HepG2 (cell line): ENCODE results near the gene TUT7. TPM values are rescaled to one million over a fixed set of nuclear protein-coding genes. Genes with fewer than 3 reads are reported as not detected.

Experiments
- ATAC-seq: fragments of 200-7000 bp; cut with Tn5 transposase; 3 replicates; pipeline ENCODE4 v1.9.1; 2020; ENCODE audit warnings: mild to moderate bottlenecking, moderate library complexity
- BruUV-seq: library from RNA; stranded (reverse); fragments of 400-500 nt; replicated peaks from 2 replicates; lab custom pipeline; 2021; lab: Mats Ljungman, UMichigan
- CTCF ChIA-PET: fragments of 300-600 bp; formaldehyde crosslinking; extraction: SDS; loops from one replicate; lab custom pipeline; 2021; ENCODE audit warnings: low total read pairs, inconsistent platforms, low intra/inter-chr PET ratio; lab: Yijun Ruan, JAX
- POLR2A ChIA-PET: fragments of 350-600 bp; sonication (Branson Sonifier 250); formaldehyde crosslinking; loops from one replicate; lab custom pipeline; 2020; ENCODE audit warnings: antibody characterized with exemption, inconsistent platforms; lab: Yijun Ruan, JAX
- DNase-seq: peaks from one replicate; pipeline ENCODE4 v3.0.0-alpha.2; 2015; ENCODE audit warnings: low spot score
- FAIRE-seq: peaks from 3 replicates; lab custom pipeline; 2011; peaks lifted over from hg19 to GRCh38; lab: Jason Lieb, UNC
- H2AFZ ChIP-seq: one replicate; pipeline ENCODE4 v1.6.1; 2011; ENCODE audit warnings: low read length, inconsistent platforms
- H3K27ac ChIP-seq: fragments of 300-600 bp; 3 replicates; pipeline ENCODE4 v1.8.0; 2011; ENCODE audit warnings: mixed run types, mild to moderate bottlenecking, mixed read lengths, low read length, inconsistent platforms; ENCODE audit not compliant: insufficient read depth; ENCODE audit errors: extremely low read length
- H3K27me3 ChIP-seq, 2 experiments: fragments of 200-600 bp in 1 of 2; 2 replicates in 1 of 2; 3 replicates in 1 of 2; pipeline versions ENCODE4 v1.6.0 to v1.8.0; 2011; ENCODE audit warnings: low read length in 2 of 2, mild to moderate bottlenecking in 2 of 2, moderate library complexity in 2 of 2, inconsistent platforms in 1 of 2; ENCODE audit not compliant: insufficient read depth in 2 of 2, control insufficient read depth in 1 of 2
- H3K36me3 ChIP-seq, 2 experiments: fragments of 200-600 bp in 1 of 2; replicated peaks in 1 of 2; 2 replicates in 1 of 2; 3 replicates in 1 of 2; pipeline versions ENCODE4 v1.5.1 to v1.8.0; 2011; ENCODE audit warnings: low read length in 2 of 2, inconsistent platforms in 1 of 2; ENCODE audit not compliant: insufficient read depth in 2 of 2, control insufficient read depth in 1 of 2
- H3K4me1 ChIP-seq: 2 replicates; pipeline ENCODE4 v1.5.1; 2012; ENCODE audit warnings: low read length, inconsistent platforms; ENCODE audit not compliant: insufficient read depth
- H3K4me2 ChIP-seq: 2 replicates; pipeline ENCODE4 v1.6.0; 2011; ENCODE audit warnings: low read depth, low read length, inconsistent platforms
- H3K4me3 ChIP-seq, 3 experiments: fragments of 200-600 bp in 1 of 3; sonication (generic), shearing (Covaris generic) in 1 of 3; replicated peaks in 1 of 3; 2 replicates each; pipeline ENCODE4 v1.5.1; 2011 to 2016; ENCODE audit warnings: low read length in 3 of 3, inconsistent platforms in 2 of 3, low read depth in 2 of 3, mild to moderate bottlenecking in 2 of 3, control low read depth in 1 of 3, mixed read lengths in 1 of 3; ENCODE audit not compliant: insufficient read depth in 1 of 3
- H3K79me2 ChIP-seq: one replicate; pipeline ENCODE4 v1.6.1; 2011; ENCODE audit warnings: low read length, inconsistent platforms; ENCODE audit not compliant: insufficient read depth
- H3K9ac ChIP-seq: 2 replicates; pipeline ENCODE4 v1.6.0; 2011; ENCODE audit warnings: mild to moderate bottlenecking, low read depth, low read length, inconsistent platforms; ENCODE audit not compliant: insufficient read depth
- H3K9me3 ChIP-seq: 2 replicates; pipeline ENCODE4 v1.5.1; 2012; ENCODE audit warnings: mild to moderate bottlenecking, low read length
- H4K20me1 ChIP-seq: 2 replicates; pipeline ENCODE4 v1.6.0; 2011; ENCODE audit warnings: inconsistent platforms, mild to moderate bottlenecking, low read length, moderate library complexity; ENCODE audit not compliant: insufficient read depth
- HNRNPK ChIP-seq: fragments of 200-400 bp; formaldehyde crosslinking; IDR thresholded peaks from 2 replicates; pipeline ENCODE4 v1.6.1; 2018; ENCODE audit warnings: low read length, low read depth, moderate library complexity, mild to moderate bottlenecking; ENCODE audit not compliant: poor library complexity, severe bottlenecking
- MEIS2 ChIP-seq: sonication (generic); formaldehyde crosslinking; IDR thresholded peaks from 2 replicates; pipeline ENCODE4 v1.9.0; 2021; ENCODE audit warnings: mild to moderate bottlenecking, missing genetic modification reagents
- PITX1 ChIP-seq: sonication (generic); formaldehyde crosslinking; IDR thresholded peaks from 2 replicates; pipeline ENCODE4 v1.5.1; 2020; ENCODE audit warnings: mild to moderate bottlenecking, missing genetic modification reagents
- RFX1 ChIP-seq: fragments of 450-650 bp; IDR thresholded peaks from 2 replicates; pipeline ENCODE4 v1.6.1; 2017
- ZBTB39 ChIP-seq: sonication (generic); formaldehyde crosslinking; IDR thresholded peaks from 2 replicates; pipeline ENCODE4 v1.5.0; 2020; ENCODE audit warnings: missing genetic modification reagents
- ZBTB44 ChIP-seq: sonication (generic); formaldehyde crosslinking; IDR thresholded peaks from 2 replicates; pipeline ENCODE4 v1.4.0; 2020; ENCODE audit warnings: missing genetic modification reagents
- ZBTB46 ChIP-seq: sonication (generic); formaldehyde crosslinking; IDR thresholded peaks from 2 replicates; pipeline ENCODE4 v1.4.0; 2020; ENCODE audit warnings: mild to moderate bottlenecking, missing genetic modification reagents, borderline replicate concordance
- ZNF235 ChIP-seq: sonication (generic); formaldehyde crosslinking; IDR thresholded peaks from 2 replicates; pipeline ENCODE4 v1.8.1; 2023; ENCODE audit warnings: mild to moderate bottlenecking, missing genetic modification reagents, borderline replicate concordance
- ZNF30 ChIP-seq: sonication (generic); formaldehyde crosslinking; IDR thresholded peaks from 2 replicates; pipeline ENCODE4 v1.5.0; 2020; ENCODE audit warnings: mild to moderate bottlenecking, missing genetic modification reagents
- ZNF530 ChIP-seq: sonication (generic); formaldehyde crosslinking; IDR thresholded peaks from 2 replicates; pipeline ENCODE4 v1.5.0; 2020; ENCODE audit warnings: low read depth, mild to moderate bottlenecking, missing genetic modification reagents
- ZNF570 ChIP-seq: sonication (generic); formaldehyde crosslinking; IDR thresholded peaks from 2 replicates; pipeline ENCODE4 v1.4.0; 2020; ENCODE audit warnings: mild to moderate bottlenecking, missing genetic modification reagents, borderline replicate concordance
- ZNF674 ChIP-seq: sonication (generic); formaldehyde crosslinking; IDR thresholded peaks from 2 replicates; pipeline ENCODE4 v1.5.0; 2020; ENCODE audit warnings: low read depth, mild to moderate bottlenecking, missing genetic modification reagents
- ZNF740 ChIP-seq: sonication (generic); formaldehyde crosslinking; IDR thresholded peaks from 2 replicates; pipeline ENCODE4 v1.4.0; 2020; ENCODE audit warnings: missing genetic modification reagents
- ZNF83 ChIP-seq: sonication (generic); formaldehyde crosslinking; IDR thresholded peaks from 2 replicates; pipeline ENCODE4 v1.4.0; 2020; ENCODE audit warnings: missing genetic modification reagents, mild to moderate bottlenecking, borderline replicate concordance
- WGBS: methylation state at CpG from one replicate; pipeline ENCODE4 v1.1.6; 2017; ENCODE audit warnings: low lambda C conversion rate; 5-methylcytosine and 5-hydroxymethylcytosine counted together
- in situ Hi-C: cut with HindIII; loops from 2 replicates; pipeline ENCODE4 v1.10.0; 2017; ENCODE audit warnings: low pct_unique_long_range_greater_than_20kb; ENCODE audit not compliant: extremely low pct_ligation_motif_present
- intact Hi-C: fragments of 100-400 bp; cut with micrococcal nuclease; formaldehyde crosslinking; loops from one replicate; pipeline ENCODE4 v1.10.0; 2022; ENCODE audit not compliant: unreplicated experiment
- polyA plus RNA-seq, 8 experiments: library from polyadenylated mRNA; depleted of rRNA in 3 of 8; stranded (reverse) in 7 of 8; unstranded in 1 of 8; fragments of >200 nt; fragmentation: Illumina TruSeq in 4 of 8; extraction: Trizol in 4 of 8; gene quantifications; 2 replicates each; pipeline versions ENCODE4 v1.2.1 to v1.2.3, GENCODE V29; 2011 to 2016; ENCODE audit warnings: low read depth in 4 of 8, missing spikeins in 1 of 8, mixed read lengths in 1 of 8; ENCODE audit not compliant: insufficient read depth in 1 of 8
- total RNA-seq, 5 experiments: library from RNA; depleted of rRNA; stranded (reverse); fragments of >200 nt; fragmentation: Illumina TruSeq; extraction: Trizol; gene quantifications; 2 replicates each; pipeline ENCODE4 v1.2.3, GENCODE V29; 2016; ENCODE audit warnings: low read depth in 1 of 5

Gene TUT7
- total and polyA plus RNA-seq, 2 of the 13 experiments (the other 11 are each of a cell fraction or from before 2014, with no cell fraction given): 12.0 to 19.4 TPM

GRCh38 chr9:86257391-86257790, 96.8 kb downstream of the TUT7 start:
- in situ Hi-C loops: no loop called here
- intact Hi-C loops: no loop called here
- Histone ChIP-seq H3K79me2 (no peaks in the 10 kb centered on the region), H3K36me3 (peaks cover 0 to 2% of the 10 kb centered on the region in 2 experiments; a peak in 1 of 5 replicates), H3K27ac (no peak overlapping the region), H3K4me2 (no peak overlapping the region), H3K9ac (no peak overlapping the region), H3K9me3 (peaks cover 11% of the 10 kb centered on the region), H4K20me1 (no peaks in the 10 kb centered on the region), H3K4me1 (no peaks in the 10 kb centered on the region), H2AFZ (no peak overlapping the region), H3K27me3 (no peaks in the 10 kb centered on the region), H3K4me3 (no peak overlapping the region)
- no TSS peak for BruUV-seq
- TF ChIP-seq ZBTB46 (CRISPR knock-in tag) (no peak), ZNF235 (no peak), MEIS2 (no peak), RFX1 (no peak)
- ATAC-seq (no peak), FAIRE-seq (no peak), DNase-seq (no peak)
- 98% methylated on average over 2 of the region's 2 CpGs for WGBS
- POLR2A ChIA-PET: no interaction called here
- CTCF ChIA-PET: no interaction called here

GRCh38 chr9:86256653-86257052, 97.6 kb downstream of the TUT7 start:
- no peak for ATAC-seq
- Histone ChIP-seq H3K9me3 (peaks cover 11% of the 10 kb centered on the region), H4K20me1 (no peaks in the 10 kb centered on the region), H3K4me3 (no peak overlapping the region), H2AFZ (no peak overlapping the region), H3K4me2 (no peak overlapping the region), H3K36me3 (0 out of 5 replicates have a peak, but pooled peaks cover 0 to 2% of the 10 kb centered on the region in 2 experiments), H3K4me1 (no peaks in the 10 kb centered on the region), H3K9ac (no peak overlapping the region), H3K27me3 (no peaks in the 10 kb centered on the region), H3K27ac (no peak overlapping the region), H3K79me2 (no peaks in the 10 kb centered on the region)
- CTCF ChIA-PET: no interaction called here
- 78% methylated on average over 3 of the region's 3 CpGs for WGBS
- DNase-seq: no peak
- intact Hi-C loops: no loop called here
- in situ Hi-C loops: no loop called here
- BruUV-seq: no TSS peak
- POLR2A ChIA-PET: no interaction called here
- no peak for FAIRE-seq
- no peak for TF ChIP-seq PITX1 (CRISPR knock-in tag)
- TF ChIP-seq ZNF570 (CRISPR knock-in tag): no peak
- TF ChIP-seq ZNF530 (CRISPR knock-in tag): no peak
- TF ChIP-seq ZNF740: no peak
- TF ChIP-seq ZBTB39 (CRISPR knock-in tag): no peak
- TF ChIP-seq ZNF83 (CRISPR knock-in tag): no peak
- no peak for TF ChIP-seq HNRNPK
- TF ChIP-seq ZBTB44 (CRISPR knock-in tag): no peak
- no peak for TF ChIP-seq ZNF30 (CRISPR knock-in tag)
- TF ChIP-seq ZNF674 (CRISPR knock-in tag): no peak
